Hepatocyte (in vitro differentiated cells): ENCODE measurements around the gene APLN. TPM values are rescaled to one million over a fixed set of nuclear protein-coding genes. Genes with fewer than 3 reads are reported as not detected.

Source experiments
- DNase-seq: peaks from one replicate; pipeline ENCODE4 v3.0.0-alpha.2; 2016; ENCODE audit warnings: low spot score
- H2AFZ ChIP-seq: fragments of 200-600 bp; sonication (generic); 2 replicates; pipeline ENCODE4 v1.6.0; 2016; ENCODE audit warnings: antibody characterized with exemption, mild to moderate bottlenecking
- H3K27ac ChIP-seq: fragments of 200-600 bp; sonication (generic); 2 replicates; pipeline ENCODE4 v1.5.1; 2016; ENCODE audit warnings: mild to moderate bottlenecking
- H3K27me3 ChIP-seq: fragments of 200-600 bp; sonication (generic); 2 replicates; pipeline ENCODE4 v1.6.1; 2016
- H3K36me3 ChIP-seq: fragments of 200-600 bp; sonication (generic); replicated peaks from 2 replicates; pipeline ENCODE4 v1.5.1; 2016; ENCODE audit warnings: low read depth; ENCODE audit not compliant: insufficient read depth
- H3K4me1 ChIP-seq: fragments of 200-600 bp; sonication (generic); 2 replicates; pipeline ENCODE4 v1.5.1; 2016; ENCODE audit warnings: mild to moderate bottlenecking, moderate library complexity; ENCODE audit not compliant: insufficient read depth
- H3K4me2 ChIP-seq: fragments of 200-600 bp; sonication (generic); 2 replicates; pipeline ENCODE4 v1.6.0; 2016
- H3K4me3 ChIP-seq: fragments of 200-600 bp; sonication (generic); 2 replicates; pipeline ENCODE4 v1.5.1; 2016; ENCODE audit warnings: mild to moderate bottlenecking
- H3K79me2 ChIP-seq: fragments of 200-600 bp; sonication (generic); 2 replicates; pipeline ENCODE4 v1.6.0; 2017; ENCODE audit warnings: mild to moderate bottlenecking
- H3K9me2 ChIP-seq: fragments of 200-600 bp; sonication (generic); replicated peaks from 2 replicates; pipeline ENCODE4 v1.6.0; 2017; ENCODE audit warnings: mild to moderate bottlenecking; ENCODE audit not compliant: insufficient read depth
- H3K9me3 ChIP-seq: fragments of 200-600 bp; sonication (generic); 2 replicates; pipeline ENCODE4 v1.5.1; 2016; ENCODE audit warnings: low read depth, mild to moderate bottlenecking
- H4K20me1 ChIP-seq: fragments of 200-600 bp; sonication (generic); 2 replicates; pipeline ENCODE4 v1.6.0; 2016; ENCODE audit warnings: mild to moderate bottlenecking; ENCODE audit not compliant: insufficient read depth, poor library complexity, severe bottlenecking
- EZH2 ChIP-seq: fragments of 200-600 bp; sonication (generic); IDR thresholded peaks from 2 replicates; pipeline ENCODE4 v1.6.1; 2016; ENCODE audit warnings: antibody characterized with exemption, mild to moderate bottlenecking, borderline replicate concordance
- EZH2phosphoT487 ChIP-seq: fragments of 200-600 bp; sonication (generic); IDR thresholded peaks from one replicate; pipeline ENCODE4 v1.6.1; 2018; ENCODE audit warnings: antibody characterized with exemption, mild to moderate bottlenecking, low read depth, moderate library complexity; ENCODE audit not compliant: unreplicated experiment, severe bottlenecking
- WGBS: methylation state at CpG from one replicate; pipeline ENCODE4 v1.1.6; 2016; ENCODE audit warnings: low lambda C conversion rate; ENCODE audit errors: missing lambda C conversion rate; 5-methylcytosine and 5-hydroxymethylcytosine counted together
- polyA plus RNA-seq: library from polyadenylated mRNA; unstranded; fragments of >200 nt; fragmentation: Nextera tagmentation; extraction: Ambion mirVana; gene quantifications from 2 replicates; pipeline ENCODE4 v1.2.1, GENCODE V29; 2016
- total RNA-seq: library from RNA; depleted of rRNA; stranded (reverse); fragments of >200 nt; gene quantifications from 2 replicates; pipeline ENCODE4 v1.2.3, GENCODE V29; 2014
- TF ChIP-seq, protein P1 (sequence below): fragments of 200-600 bp; sonication (generic); IDR thresholded peaks from 2 replicates; pipeline ENCODE4 v1.5.1; 2016; ENCODE audit warnings: antibody characterized with exemption, mild to moderate bottlenecking; ENCODE audit not compliant: poor library complexity

Gene APLN
- total and polyA plus RNA-seq, 2 experiments from 2014 or later: 0.30 TPM

- no peak overlapping the region for H2AFZ ChIP-seq
These were observed 6.1 kb downstream of the APLN start for GRCh38 chrX:129648514-129649267.

GRCh38 chrX:129647418-129648410 lies 7.0 kb downstream of the APLN start:
- 80% methylated on average over 14 of the region's 14 CpGs for WGBS
- no peaks in the 10 kb centered on the region for H3K36me3 ChIP-seq
- no peaks in the 10 kb centered on the region for H4K20me1 ChIP-seq
- no peaks in the 10 kb centered on the region for H3K9me3 ChIP-seq
- no peak overlapping the region for H3K4me2 ChIP-seq
- H3K79me2 ChIP-seq: no peaks in the 10 kb centered on the region
- DNase-seq: no peak
- no peaks in the 10 kb centered on the region for H3K9me2 ChIP-seq
- no peak overlapping the region for H3K4me3 ChIP-seq
- H2AFZ ChIP-seq: no peak overlapping the region
- H3K27me3 ChIP-seq: peaks cover 5% of the 10 kb centered on the region
- no peak overlapping the region for H3K27ac ChIP-seq
- TF ChIP-seq EZH2 (no peak), EZH2phosphoT487 (no peak)
- TF ChIP-seq, protein P1, sequence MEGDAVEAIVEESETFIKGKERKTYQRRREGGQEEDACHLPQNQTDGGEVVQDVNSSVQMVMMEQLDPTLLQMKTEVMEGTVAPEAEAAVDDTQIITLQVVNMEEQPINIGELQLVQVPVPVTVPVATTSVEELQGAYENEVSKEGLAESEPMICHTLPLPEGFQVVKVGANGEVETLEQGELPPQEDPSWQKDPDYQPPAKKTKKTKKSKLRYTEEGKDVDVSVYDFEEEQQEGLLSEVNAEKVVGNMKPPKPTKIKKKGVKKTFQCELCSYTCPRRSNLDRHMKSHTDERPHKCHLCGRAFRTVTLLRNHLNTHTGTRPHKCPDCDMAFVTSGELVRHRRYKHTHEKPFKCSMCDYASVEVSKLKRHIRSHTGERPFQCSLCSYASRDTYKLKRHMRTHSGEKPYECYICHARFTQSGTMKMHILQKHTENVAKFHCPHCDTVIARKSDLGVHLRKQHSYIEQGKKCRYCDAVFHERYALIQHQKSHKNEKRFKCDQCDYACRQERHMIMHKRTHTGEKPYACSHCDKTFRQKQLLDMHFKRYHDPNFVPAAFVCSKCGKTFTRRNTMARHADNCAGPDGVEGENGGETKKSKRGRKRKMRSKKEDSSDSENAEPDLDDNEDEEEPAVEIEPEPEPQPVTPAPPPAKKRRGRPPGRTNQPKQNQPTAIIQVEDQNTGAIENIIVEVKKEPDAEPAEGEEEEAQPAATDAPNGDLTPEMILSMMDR: no peak
- no peaks in the 10 kb centered on the region for H3K4me1 ChIP-seq

More at GRCh38 chrX:129648514-129649267, 6.1 kb downstream of the APLN start:
- Histone ChIP-seq H3K9me2 (no peaks in the 10 kb centered on the region), H3K27ac (no peak overlapping the region), H3K4me3 (no peak overlapping the region), H4K20me1 (no peaks in the 10 kb centered on the region), H3K79me2 (no peaks in the 10 kb centered on the region), H3K27me3 (peaks cover 10% of the 10 kb centered on the region), H3K4me2 (no peak overlapping the region), H3K4me1 (no peaks in the 10 kb centered on the region), H3K36me3 (no peaks in the 10 kb centered on the region), H3K9me3 (no peaks in the 10 kb centered on the region)
- WGBS: 92% methylated on average over 20 of the region's 20 CpGs
- TF ChIP-seq, protein P1: no peak
- no peak for DNase-seq

- Histone ChIP-seq H3K79me2 (no peaks in the 10 kb centered on the region), H3K27ac (no peak overlapping the region), H4K20me1 (no peaks in the 10 kb centered on the region), H3K4me1 (no peaks in the 10 kb centered on the region), H3K4me3 (no peak overlapping the region), H3K4me2 (no peak overlapping the region), H3K27me3 (no peaks in the 10 kb centered on the region), H2AFZ (no peak overlapping the region), H3K9me3 (no peaks in the 10 kb centered on the region), H3K36me3 (no peaks in the 10 kb centered on the region), H3K9me2 (no peaks in the 10 kb centered on the region)
- no peak for TF ChIP-seq EZH2
- TF ChIP-seq, protein P1: no peak
- TF ChIP-seq EZH2phosphoT487: no peak
- WGBS: 74% methylated on average over 13 of the region's 13 CpGs
- DNase-seq: no peak
These were observed 8.0 kb downstream of the APLN start for GRCh38 chrX:129646566-129647417.
